Right atrium auricular region (tissue), 2 donors: ENCODE results near the gene SLC25A21. TPM values are rescaled to one million over a fixed set of nuclear protein-coding genes. Genes with fewer than 3 reads are reported as not detected.

Source experiments
- DNase-seq: peaks from one replicate; pipeline ENCODE4 v3.0.0-alpha.2; 2019; ENCODE audit warnings: low spot score
- H3K27ac ChIP-seq, 2 donors: fragments of 200-600 bp; sonication (generic); 1 replicate in 1 of 2; 2 replicates in 1 of 2; pipeline ENCODE4 v1.5.1; 2016 to 2019
- H3K27me3 ChIP-seq, 2 donors: fragments of 200-600 bp; sonication (generic); one replicate each; pipeline versions ENCODE4 v1.5.1 to v1.6.0; 2017 to 2019
- H3K36me3 ChIP-seq: fragments of 200-600 bp; sonication (generic); one replicate; pipeline ENCODE4 v1.5.1; 2016
- H3K4me1 ChIP-seq, 2 donors: fragments of 200-600 bp; sonication (generic); one replicate each; pipeline versions ENCODE4 v1.5.1 to v1.6.0; 2017 to 2019
- H3K4me3 ChIP-seq, 2 donors: fragments of 200-600 bp; sonication (generic); 1 replicate in 1 of 2; 2 replicates in 1 of 2; pipeline ENCODE4 v1.5.1; 2017 to 2019; ENCODE audit warnings: mild to moderate bottlenecking in 1 of 2, moderate library complexity in 1 of 2
- H3K9me3 ChIP-seq, 2 donors: fragments of 200-600 bp; sonication (generic); one replicate each; pipeline ENCODE4 v1.5.1; 2019
- CTCF ChIP-seq, 2 donors: fragments of 200-600 bp; sonication (generic); IDR thresholded peaks; one replicate each; pipeline ENCODE4 v1.5.1; 2019; ENCODE audit warnings: antibody characterized with exemption in 2 of 2
- total RNA-seq, 2 donors: library from RNA; depleted of rRNA; stranded (reverse); fragments of >200 nt; gene quantifications; one replicate each; pipeline ENCODE4 v1.1.0, GENCODE V29; 2016

The SLC25A21 gene
- total RNA-seq, 2 donors from 2014 or later = 0.55 to 0.93 TPM

- no peaks in the 10 kb centered on the region for H3K27me3 ChIP-seq
- H3K4me3 ChIP-seq = no peak overlapping the region
- H3K36me3 ChIP-seq = no peaks in the 10 kb centered on the region
- no peak for DNase-seq
- no peak for TF ChIP-seq CTCF (IDR thresholded peaks at IDR 0.05)
- H3K4me1 ChIP-seq = no peaks in the 10 kb centered on the region
- H3K9me3 ChIP-seq = no peaks in the 10 kb centered on the region
- H3K27ac ChIP-seq = no peak overlapping the region
Measured at GRCh38 chr14:36857136-36857535, 315.3 kb downstream of the SLC25A21 start.

DNA sequence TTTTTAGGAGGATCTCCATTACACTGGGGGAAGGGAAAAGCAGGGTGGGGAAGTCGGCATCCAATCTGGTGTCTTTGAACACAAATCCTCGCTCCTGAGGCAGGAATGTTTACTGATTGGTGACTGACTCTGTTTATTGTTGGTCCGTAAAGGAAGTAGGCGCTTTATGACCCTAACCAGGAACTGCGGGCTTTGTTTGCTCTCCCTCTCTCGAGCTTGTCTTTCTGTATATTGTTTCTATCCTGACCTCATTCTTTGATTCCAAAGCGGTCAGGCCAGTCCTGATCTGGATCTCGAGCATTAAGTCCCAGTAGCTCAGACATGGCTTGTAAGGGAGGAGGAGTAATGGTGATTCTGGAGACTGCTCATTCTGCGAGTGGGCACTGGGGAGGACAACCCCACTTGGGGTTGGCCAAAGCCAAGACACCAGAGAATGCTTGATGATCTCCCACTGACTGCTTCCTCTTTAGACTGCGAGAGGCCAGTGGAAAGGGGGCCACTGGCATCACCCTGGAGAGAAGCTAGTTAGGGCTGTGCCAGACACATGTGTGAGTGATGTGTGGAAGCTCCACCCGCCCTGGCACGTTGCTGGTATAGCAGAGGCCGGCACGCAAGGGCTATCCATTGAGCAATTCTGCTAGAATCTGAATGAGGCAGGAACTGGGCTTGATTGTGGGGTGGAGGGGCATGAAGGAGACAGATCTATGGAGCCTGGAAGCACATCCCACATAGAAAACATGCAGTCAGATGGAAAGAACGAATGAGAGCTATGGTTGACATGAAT lies 316.1 kb downstream of the SLC25A21 start:
- Histone ChIP-seq H3K9me3 (no peaks in the 10 kb centered on the region), H3K4me3 (no peak overlapping the region), H3K27me3 (no peaks in the 10 kb centered on the region), H3K27ac (no peak overlapping the region), H3K4me1 (no peaks in the 10 kb centered on the region), H3K36me3 (no peaks in the 10 kb centered on the region)
- no peak for DNase-seq
- no peak for TF ChIP-seq CTCF (IDR thresholded peaks at IDR 0.05)

- H3K4me3 ChIP-seq = no peak overlapping the region
- no peaks in the 10 kb centered on the region for H3K9me3 ChIP-seq
- no peaks in the 10 kb centered on the region for H3K27me3 ChIP-seq
- H3K27ac ChIP-seq = no peak overlapping the region
- H3K4me1 ChIP-seq = no peaks in the 10 kb centered on the region
- no peak for DNase-seq
- H3K36me3 ChIP-seq = no peaks in the 10 kb centered on the region
- TF ChIP-seq CTCF (IDR thresholded peaks at IDR 0.05) = no peak
Measured at GRCh38 chr14:36855396-36855795, 317.0 kb downstream of the SLC25A21 start.

DNA sequence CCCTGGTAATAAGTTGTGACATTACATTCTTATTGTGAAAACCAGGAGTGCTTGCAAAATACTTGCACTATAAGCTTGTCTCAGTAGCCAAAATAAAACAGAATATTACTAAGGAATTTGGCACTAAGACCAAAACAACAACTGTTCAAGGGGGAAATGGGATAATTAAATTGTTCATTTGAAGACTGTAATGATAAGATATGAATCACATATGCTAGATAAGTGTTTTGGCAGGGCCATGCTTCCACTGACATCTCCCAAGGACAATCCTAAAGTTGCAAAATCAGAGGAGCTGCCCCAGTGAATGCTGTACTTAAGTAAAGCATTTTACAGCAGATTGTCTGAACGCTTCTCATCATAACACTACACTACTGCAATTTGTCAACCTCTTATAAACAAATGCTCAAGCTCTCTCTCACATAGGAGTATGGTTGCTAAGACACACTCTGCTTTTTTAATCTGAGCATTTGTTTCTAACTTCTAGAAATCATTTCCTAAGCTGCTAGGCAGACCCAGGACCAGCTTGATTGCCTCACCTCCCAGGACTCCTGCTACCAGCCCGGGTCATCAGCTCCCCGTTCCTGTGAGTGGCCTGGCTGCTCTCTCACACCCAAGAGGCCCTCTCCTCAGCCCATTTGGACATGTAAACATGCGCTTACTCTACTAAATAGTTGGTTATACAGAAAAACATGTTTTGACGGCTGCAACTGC lies 319.3 kb downstream of the SLC25A21 start:
- no peak overlapping the region for H3K27ac ChIP-seq
- H3K4me1 ChIP-seq = no peaks in the 10 kb centered on the region
- H3K9me3 ChIP-seq = no peaks in the 10 kb centered on the region
- no peak overlapping the region for H3K4me3 ChIP-seq
- no peaks in the 10 kb centered on the region for H3K27me3 ChIP-seq
- H3K36me3 ChIP-seq = no peaks in the 10 kb centered on the region
- no peak for TF ChIP-seq CTCF (IDR thresholded peaks at IDR 0.05)
- DNase-seq = no peak

GRCh38 chr14:36848213-36848612 lies 324.2 kb downstream of the SLC25A21 start:
- no peaks in the 10 kb centered on the region for H3K27me3 ChIP-seq
- DNase-seq = no peak
- no peak for TF ChIP-seq CTCF (IDR thresholded peaks at IDR 0.05)
- H3K27ac ChIP-seq = no peak overlapping the region
- no peak overlapping the region for H3K4me3 ChIP-seq
- no peaks in the 10 kb centered on the region for H3K4me1 ChIP-seq
- H3K9me3 ChIP-seq = no peaks in the 10 kb centered on the region
- H3K36me3 ChIP-seq = no peaks in the 10 kb centered on the region
